ENCODE results near the gene ADAMTS2.

The ADAMTS2 gene

GRCh38 chr5:179131321-179131835 lies 213.9 kb downstream of the ADAMTS2 start:
- DNase-seq = no peak

GRCh38 chr5:179130101-179130681 lies 215.1 kb downstream of the ADAMTS2 start:
- DNase-seq = no peak

GRCh38 chr5:179129607-179130071 lies 215.6 kb downstream of the ADAMTS2 start:
- no peak for DNase-seq

GRCh38 chr5:179128976-179129375 lies 216.3 kb downstream of the ADAMTS2 start:
- DNase-seq = no peak

GRCh38 chr5:179128041-179128365 lies 217.3 kb downstream of the ADAMTS2 start:
- DNase-seq = no peak

- no peak for DNase-seq
These were observed 217.9 kb downstream of the ADAMTS2 start for GRCh38 chr5:179127136-179128040.

- no peak for DNase-seq
These were observed 218.7 kb downstream of the ADAMTS2 start for GRCh38 chr5:179126506-179126991.

GRCh38 chr5:179125789-179126505 lies 219.3 kb downstream of the ADAMTS2 start:
- no peak for DNase-seq

GRCh38 chr5:179124853-179125788 lies 220.1 kb downstream of the ADAMTS2 start:
- no peak for DNase-seq

- no peak for DNase-seq
These were observed 220.9 kb downstream of the ADAMTS2 start for GRCh38 chr5:179124273-179124852.

GRCh38 chr5:179123491-179124272 lies 221.6 kb downstream of the ADAMTS2 start:
- no peak for DNase-seq

- DNase-seq = no peak
These were observed 222.2 kb downstream of the ADAMTS2 start for GRCh38 chr5:179123109-179123426.

GRCh38 chr5:179122411-179123108 lies 222.7 kb downstream of the ADAMTS2 start:
- no peak for DNase-seq

GRCh38 chr5:179121667-179122111 lies 223.6 kb downstream of the ADAMTS2 start:
- DNase-seq = no peak

- no peak for DNase-seq
These were observed 224.2 kb downstream of the ADAMTS2 start for GRCh38 chr5:179120951-179121666.

- DNase-seq = no peak
These were observed 224.8 kb downstream of the ADAMTS2 start for GRCh38 chr5:179120421-179120861.

GRCh38 chr5:179119415-179120170 lies 225.7 kb downstream of the ADAMTS2 start:
- no peak for DNase-seq

GRCh38 chr5:179118756-179119414 lies 226.4 kb downstream of the ADAMTS2 start:
- DNase-seq = no peak

All from inflammatory macrophage treated with lipopolysaccharide for 1 hour (primary cell).